SJSA1 (cell line): Measurements from ENCODE around the gene CYSRT1. TPM values are rescaled to one million over a fixed set of nuclear protein-coding genes. Genes with fewer than 3 reads are reported as not detected.

ENCODE experiments used
- DNase-seq, 2 experiments: peaks; one replicate each; pipeline ENCODE4 v3.0.0-alpha.2; 2015 to 2020; ENCODE audit warnings: low spot score in 2 of 2, low read depth in 1 of 2
- H3K27ac ChIP-seq: fragments of 250-450 bp; sonication (Bioruptor Pico); 2 replicates; pipeline ENCODE4 v1.5.1; 2020; ENCODE audit warnings: mild to moderate bottlenecking, moderate library complexity
- H3K27me3 ChIP-seq: fragments of 250-450 bp; sonication (Bioruptor Pico); replicated peaks from 2 replicates; pipeline ENCODE4 v1.5.1; 2020; ENCODE audit warnings: mild to moderate bottlenecking, moderate library complexity
- H3K36me3 ChIP-seq: fragments of 250-450 bp; sonication (Bioruptor Pico); 2 replicates; pipeline ENCODE4 v1.5.1; 2020; ENCODE audit warnings: mild to moderate bottlenecking
- H3K4me1 ChIP-seq: fragments of 250-450 bp; sonication (Bioruptor Pico); replicated peaks from 2 replicates; pipeline ENCODE4 v1.6.1; 2021; ENCODE audit warnings: mild to moderate bottlenecking
- H3K4me3 ChIP-seq: fragments of 250-450 bp; sonication (Bioruptor Pico); 2 replicates; pipeline ENCODE4 v1.5.1; 2020; ENCODE audit warnings: mild to moderate bottlenecking
- H3K9me3 ChIP-seq: fragments of 250-450 bp; sonication (Bioruptor Pico); replicated peaks from 2 replicates; pipeline ENCODE4 v1.5.1; 2020; ENCODE audit warnings: mild to moderate bottlenecking
- total RNA-seq: library from RNA; depleted of rRNA; stranded (reverse); fragments of >200 nt; shearing (Covaris generic); gene quantifications from 2 replicates; pipeline ENCODE4 v1.2.3, GENCODE V29; 2014

Gene CYSRT1
- total RNA-seq, 1 experiment from 2014 or later = 0.24 TPM

DNA sequence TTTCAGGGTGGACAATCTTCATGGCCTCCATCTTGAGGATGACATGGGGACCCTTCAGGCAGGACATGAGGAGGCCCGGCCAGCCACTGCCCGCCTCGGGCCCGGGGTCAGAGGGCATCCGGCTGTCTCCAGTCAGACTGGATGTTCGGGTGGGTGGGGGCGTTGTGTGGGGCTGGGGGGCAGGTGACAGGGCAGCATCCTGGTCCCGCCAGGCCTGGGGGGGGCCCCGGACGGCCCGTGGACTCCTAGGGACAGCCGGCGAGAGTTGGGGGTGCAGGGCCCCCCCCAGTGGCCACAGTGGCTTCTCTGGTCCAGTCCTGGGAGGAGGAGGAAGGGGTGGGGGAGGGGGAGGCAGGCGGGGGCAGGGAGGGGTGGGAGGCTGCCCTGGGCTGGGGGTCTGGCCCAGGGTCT lies 3.9 kb upstream of the CYSRT1 start:
- DNase-seq = no peak
- Histone ChIP-seq H3K4me1 (peaks cover 25% of the 10 kb centered on the region), H3K9me3 (no peaks in the 10 kb centered on the region), H3K4me3 (no peak overlapping the region), H3K36me3 (peaks cover 26% of the 10 kb centered on the region), H3K27me3 (no peaks in the 10 kb centered on the region), H3K27ac (no peak overlapping the region)

- Histone ChIP-seq H3K9me3 (no peaks in the 10 kb centered on the region), H3K27ac (no peak overlapping the region), H3K27me3 (no peaks in the 10 kb centered on the region), H3K4me1 (peaks cover 25% of the 10 kb centered on the region), H3K4me3 (no peak overlapping the region), H3K36me3 (peaks cover 21% of the 10 kb centered on the region)
- no peak for DNase-seq
Observed at GRCh38 chr9:137221506-137222111, 3.4 kb upstream of the CYSRT1 start.

DNA sequence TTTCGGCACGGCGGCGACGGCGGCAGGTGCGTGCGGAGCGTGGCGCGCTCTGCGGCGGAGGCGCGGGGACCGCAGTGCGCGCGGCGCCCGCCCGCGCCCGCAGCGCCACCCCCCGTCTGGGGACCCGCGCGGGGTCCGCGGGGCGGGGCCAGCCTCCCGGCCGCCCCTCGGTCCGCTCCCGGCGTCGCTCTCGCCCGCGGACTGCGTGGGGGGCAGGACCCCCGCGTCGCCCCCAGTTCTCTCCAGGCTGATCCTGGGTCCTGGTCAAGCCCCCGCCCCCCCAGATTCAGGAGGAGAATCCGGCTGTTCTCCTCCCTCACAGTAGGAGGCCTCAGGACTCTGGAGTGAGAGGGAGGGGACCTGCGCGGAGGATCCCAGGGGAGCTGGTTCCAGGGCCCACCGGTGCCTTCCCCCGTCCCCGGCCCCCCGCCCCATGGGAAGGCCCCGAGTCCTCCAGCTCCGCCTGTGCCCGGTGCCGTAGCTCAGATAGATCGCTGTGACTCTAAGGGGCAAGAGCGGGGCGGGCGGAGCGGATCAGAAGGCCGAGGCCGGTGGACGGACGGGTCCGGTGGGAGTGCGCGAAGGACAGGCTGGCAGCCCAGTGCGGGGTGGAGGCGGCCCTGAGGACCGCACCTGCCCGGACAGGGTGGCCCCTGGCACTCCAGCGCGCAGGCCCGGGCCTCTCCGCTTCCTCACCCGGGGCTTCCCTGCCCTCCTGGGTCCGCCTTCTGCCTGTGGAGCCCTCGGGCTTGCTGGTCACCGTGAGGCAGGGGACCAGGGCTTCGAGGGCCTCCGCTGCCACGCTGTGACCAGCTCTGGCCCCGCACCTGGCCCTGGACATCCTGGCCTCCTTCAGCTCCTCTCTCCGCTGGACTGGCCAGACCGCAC lies 2.5 kb upstream of the CYSRT1 start, which contains the start of gene RNF208:
RNF208 (minus strand) TSS at position 51 of the 888 bp plus-strand sequence. CDS start 1,028 bp downstream, outside the sequence.
- Histone ChIP-seq H3K27ac (no peak within 1 kb of the TSS), H3K36me3 (peaks cover 19% of the 10 kb centered on the region), H3K27me3 (no peaks in the 10 kb centered on the region), H3K4me3 (peak within 1 kb of the TSS; percentile 82), H3K9me3 (no peaks in the 10 kb centered on the region), H3K4me1 (peaks cover 29% of the 10 kb centered on the region)
- DNase-seq = no peak

GRCh38 chr9:137223078-137223970 lies 1.6 kb upstream of the CYSRT1 start:
- Histone ChIP-seq H3K27ac (peak overlapping the region; percentile 50), H3K4me1 (peaks cover 27% of the 10 kb centered on the region), H3K9me3 (no peaks in the 10 kb centered on the region), H3K27me3 (no peaks in the 10 kb centered on the region; the same call in 1 of the 2 replicates), H3K4me3 (peak overlapping the region; percentile 82), H3K36me3 (peaks cover 10% of the 10 kb centered on the region)
- peak; percentile 88 to 98 for DNase-seq

- H3K27me3 ChIP-seq = peaks cover 11% of the 10 kb centered on the region; the same call in 1 of the 2 replicates
- H3K36me3 ChIP-seq = peaks cover 3% of the 10 kb centered on the region; the same call in 1 of the 2 replicates
- DNase-seq = no peak
- H3K27ac ChIP-seq = no peak overlapping the region
- H3K4me3 ChIP-seq = no peak overlapping the region
- H3K9me3 ChIP-seq = no peaks in the 10 kb centered on the region
- peaks cover 19% of the 10 kb centered on the region for H3K4me1 ChIP-seq
Observed at GRCh38 chr9:137225699-137226331, 841 bp downstream of the CYSRT1 start.

DNA sequence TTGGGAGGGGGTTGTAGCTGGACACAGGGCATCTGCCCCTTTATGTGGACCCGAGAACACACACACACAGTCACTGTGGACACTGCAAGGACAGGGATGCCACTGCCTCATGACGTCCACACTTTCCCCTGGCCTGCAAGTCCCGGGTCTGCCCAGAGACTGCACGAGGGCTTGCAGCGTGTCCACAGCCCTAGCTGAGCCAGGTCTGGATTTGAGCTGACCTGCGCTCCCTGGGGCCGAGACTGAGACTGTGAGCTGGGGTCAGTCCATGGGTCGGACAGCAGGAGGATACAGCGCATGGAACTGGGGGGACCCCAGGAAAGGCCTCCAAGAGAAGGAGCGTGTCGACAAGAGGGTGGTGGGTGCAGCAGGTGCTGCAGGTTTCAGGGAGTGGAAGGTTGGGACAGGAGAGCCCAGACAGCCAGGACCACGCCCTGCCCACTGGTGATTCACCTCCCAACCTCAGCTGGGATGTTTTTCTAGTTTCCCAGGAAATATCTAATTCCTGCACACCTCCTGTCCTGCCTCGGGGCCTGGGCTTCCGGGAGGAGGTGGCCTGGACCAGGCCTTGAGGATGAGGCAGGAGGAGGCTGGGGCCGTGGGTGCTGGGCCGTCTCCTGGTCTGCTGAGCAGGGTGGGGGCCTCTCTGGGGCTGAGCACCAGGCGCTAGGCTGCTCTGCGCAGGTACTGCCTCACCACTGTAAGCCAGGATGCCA lies 1.5 kb downstream of the CYSRT1 start:
- Histone ChIP-seq H3K27ac (no peak overlapping the region), H3K4me3 (no peak overlapping the region), H3K4me1 (peaks cover 19% of the 10 kb centered on the region), H3K36me3 (peaks cover 3% of the 10 kb centered on the region; the same call in 1 of the 2 replicates), H3K9me3 (no peaks in the 10 kb centered on the region), H3K27me3 (peaks cover 13% of the 10 kb centered on the region; the same call in 1 of the 2 replicates)
- no peak for DNase-seq

- Histone ChIP-seq H3K4me1 (peaks cover 19% of the 10 kb centered on the region), H3K36me3 (peaks cover 3% of the 10 kb centered on the region; the same call in 1 of the 2 replicates), H3K27me3 (peaks cover 20% of the 10 kb centered on the region; the same call in 1 of the 2 replicates), H3K27ac (no peak within 1 kb of the TSS), H3K4me3 (no peak within 1 kb of the TSS), H3K9me3 (no peaks in the 10 kb centered on the region)
- DNase-seq = peak; percentile 55 to 74
Observed at GRCh38 chr9:137227054-137227852, 2.3 kb downstream of the CYSRT1 start, which contains the start of gene RNF224. Gene RNF224, plus strand, starts transcription at chr9:137227502. Its CDS starts 834 bp downstream, at chr9:137228336.

DNA sequence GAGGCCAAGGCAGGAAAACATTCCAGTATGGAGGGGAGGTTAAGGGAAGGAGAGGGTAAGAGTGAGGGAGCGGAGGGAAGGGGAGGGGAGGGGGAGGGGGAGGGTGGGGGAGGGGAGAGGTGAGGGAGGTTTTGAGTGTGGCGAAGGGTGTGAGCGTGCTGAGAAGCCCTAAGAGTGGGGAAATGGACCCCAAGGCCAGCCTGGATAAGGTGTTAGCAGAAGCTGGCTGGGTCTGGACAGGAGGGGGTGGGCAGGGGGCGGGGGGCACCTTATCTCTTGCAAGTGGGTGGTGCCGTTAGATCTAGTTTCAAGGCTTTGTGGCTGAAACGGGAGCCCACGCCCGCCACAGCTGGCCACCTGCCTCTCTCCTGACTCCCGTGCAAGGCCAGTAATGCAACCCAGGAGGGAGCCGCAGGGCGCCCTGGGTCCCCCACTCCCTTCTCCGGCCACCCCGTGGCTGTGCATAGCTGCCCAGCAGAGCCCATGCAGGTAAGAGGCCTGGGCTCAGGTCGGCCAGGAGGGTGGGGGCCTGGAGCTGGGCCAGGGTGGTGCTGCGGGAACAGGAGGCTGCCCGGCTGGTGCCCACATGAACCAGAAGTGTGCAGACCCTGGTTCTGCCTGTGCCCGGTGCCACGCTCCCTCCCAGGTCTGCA lies 3.0 kb downstream of the CYSRT1 start:
- H3K36me3 ChIP-seq = peaks cover 3% of the 10 kb centered on the region; the same call in 1 of the 2 replicates
- no peak overlapping the region for H3K4me3 ChIP-seq
- H3K27ac ChIP-seq = no peak overlapping the region
- H3K9me3 ChIP-seq = no peaks in the 10 kb centered on the region
- H3K4me1 ChIP-seq = peaks cover 14% of the 10 kb centered on the region
- DNase-seq = no peak
- peaks cover 28% of the 10 kb centered on the region for H3K27me3 ChIP-seq

DNA sequence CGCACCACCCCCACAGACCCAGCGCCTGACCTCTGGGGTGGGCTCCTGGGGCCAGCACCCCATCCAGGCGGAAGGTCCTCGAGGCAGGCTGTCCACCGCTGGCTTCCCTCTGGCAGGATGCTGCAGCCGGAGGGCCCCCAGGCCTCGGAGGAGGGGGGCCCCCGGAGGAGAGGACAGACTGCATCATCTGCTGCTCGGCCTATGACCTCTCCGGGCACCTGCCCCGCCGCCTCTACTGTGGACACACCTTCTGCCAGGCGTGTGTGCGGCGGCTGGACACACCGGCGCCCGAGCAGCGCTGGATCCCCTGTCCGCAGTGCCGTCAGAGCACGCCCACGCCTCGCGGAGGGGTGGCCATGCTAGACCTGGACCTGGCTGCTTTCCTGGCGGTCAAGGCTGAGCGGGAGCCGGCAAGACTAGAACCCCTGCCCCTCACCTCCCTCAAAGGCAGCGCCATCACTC lies 3.6 kb downstream of the CYSRT1 start:
- no peak for DNase-seq
- Histone ChIP-seq H3K27ac (no peak overlapping the region), H3K4me1 (peaks cover 12% of the 10 kb centered on the region), H3K9me3 (no peaks in the 10 kb centered on the region), H3K27me3 (peaks cover 32% of the 10 kb centered on the region), H3K4me3 (no peak overlapping the region), H3K36me3 (peaks cover 2% of the 10 kb centered on the region; the same call in 1 of the 2 replicates)

DNA sequence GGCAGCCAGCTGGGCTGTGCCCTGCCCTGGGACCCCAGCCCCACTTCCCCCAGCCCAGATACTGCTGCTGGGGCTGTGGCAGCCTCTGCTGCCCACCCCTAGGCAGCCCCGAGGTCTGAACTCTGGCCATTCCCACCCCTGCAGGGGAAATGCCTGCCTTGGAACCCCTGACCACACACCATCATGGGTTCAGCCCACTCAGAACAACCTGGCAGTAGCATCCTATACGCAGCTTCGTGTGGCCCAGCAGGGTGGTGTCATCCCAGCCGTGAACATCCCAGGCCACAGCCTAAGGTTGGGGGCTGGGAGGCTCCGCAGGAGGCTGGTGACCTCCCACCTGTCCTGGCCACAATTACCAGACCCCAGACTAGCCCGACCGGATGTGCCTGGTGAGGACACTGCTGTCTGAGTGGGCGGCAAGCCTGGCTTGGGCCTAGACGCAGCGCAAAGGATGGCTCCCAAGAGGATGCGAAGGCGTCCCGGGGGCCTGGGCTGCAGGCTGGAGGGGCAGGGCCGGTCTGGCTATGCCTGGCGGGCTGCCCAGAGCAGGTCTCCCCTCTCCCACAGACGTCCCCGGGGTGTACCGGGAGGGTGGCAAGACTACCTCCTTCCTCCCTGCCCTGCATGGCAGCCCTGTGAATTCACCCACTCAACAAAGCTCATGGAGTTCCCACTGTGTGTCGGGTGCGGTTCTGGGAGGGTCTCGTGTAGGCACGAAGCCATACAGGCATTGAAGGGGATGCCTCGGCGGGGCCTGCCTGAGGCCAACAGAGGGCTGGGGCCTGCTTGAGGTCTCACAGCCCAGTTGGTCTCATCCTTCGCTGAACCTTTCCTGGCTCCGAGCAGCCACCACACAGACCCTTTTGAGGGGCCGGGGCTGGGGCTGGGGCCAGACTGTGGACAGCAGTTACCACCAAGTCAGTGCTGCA lies 4.3 kb downstream of the CYSRT1 start:
- H3K9me3 ChIP-seq = no peaks in the 10 kb centered on the region
- no peak overlapping the region for H3K4me3 ChIP-seq
- peaks cover 6% of the 10 kb centered on the region for H3K4me1 ChIP-seq
- peaks cover 35% of the 10 kb centered on the region for H3K27me3 ChIP-seq
- no peak for DNase-seq
- H3K36me3 ChIP-seq = no peaks in the 10 kb centered on the region
- no peak overlapping the region for H3K27ac ChIP-seq
